ENCODE results near the gene DOLPP1.

Gene DOLPP1

DNA sequence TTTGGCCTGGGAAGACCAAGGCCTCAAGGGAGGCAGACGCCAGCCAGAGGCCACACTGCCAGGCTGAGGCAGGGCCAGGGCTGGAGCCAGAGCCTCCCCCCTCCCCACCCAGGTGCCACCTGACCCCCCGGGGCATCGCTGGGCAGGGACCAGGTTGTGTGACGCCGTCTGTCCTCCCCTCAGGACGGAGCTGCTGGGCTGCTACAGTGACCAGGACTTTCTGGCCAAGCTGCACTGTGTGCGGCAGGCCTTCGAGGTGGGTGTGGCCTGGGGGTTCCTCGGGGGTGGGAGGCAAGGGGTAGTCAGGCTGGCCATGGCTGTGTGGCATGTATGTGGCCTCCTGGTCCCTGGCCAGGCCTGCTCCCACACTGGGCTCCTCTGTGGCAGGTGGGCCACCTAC is 17.9 kb upstream of the DOLPP1 start:
- no peak for DNase-seq (ENCODE audit: low read depth in 3 of 3, low spot score in 1 of 3)

DNA sequence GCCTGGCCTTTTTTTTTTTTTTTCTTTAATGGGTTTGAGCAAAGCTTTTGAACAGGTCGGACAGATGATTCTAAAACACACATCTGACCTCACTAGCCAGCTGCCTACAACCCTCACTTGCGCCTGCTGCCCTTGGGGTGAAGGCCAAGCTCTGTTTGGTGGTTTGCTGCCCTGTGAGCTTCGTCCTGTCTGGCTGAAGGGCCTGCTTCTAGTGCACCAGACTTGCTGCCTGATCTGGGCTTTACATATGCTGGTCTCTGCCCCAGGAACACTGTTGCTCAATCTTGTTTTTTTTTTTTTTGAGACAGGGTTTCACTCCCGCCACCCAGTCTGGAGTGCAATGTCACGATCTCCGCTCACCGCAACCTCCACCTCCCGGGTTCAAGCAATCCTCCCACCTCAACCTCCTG is 16.4 kb upstream of the DOLPP1 start:
- no peak for DNase-seq (ENCODE audit: low read depth in 3 of 3, low spot score in 1 of 3)

DNA sequence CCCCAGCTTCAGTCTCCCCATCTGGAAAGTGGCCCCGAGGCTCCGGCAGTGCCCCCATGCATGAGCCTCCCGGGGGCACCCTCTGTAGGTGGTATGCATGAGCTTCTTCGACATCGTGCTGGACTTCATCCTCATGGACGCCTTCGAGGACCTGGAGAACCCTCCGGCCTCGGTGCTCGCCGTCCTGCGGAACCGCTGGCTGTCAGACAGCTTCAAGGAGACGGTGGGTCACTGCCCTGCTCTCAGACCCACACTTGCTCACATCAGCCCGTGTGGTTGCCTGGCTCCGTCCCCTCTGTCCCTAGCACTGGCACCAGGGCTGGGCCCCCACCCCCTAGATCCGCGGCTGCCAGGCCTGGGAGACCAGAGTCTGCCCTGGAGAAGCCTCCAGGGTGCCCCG is 12.8 kb upstream of the DOLPP1 start:
- no peak for DNase-seq (ENCODE audit: low read depth in 3 of 3, low spot score in 1 of 3)

DNA sequence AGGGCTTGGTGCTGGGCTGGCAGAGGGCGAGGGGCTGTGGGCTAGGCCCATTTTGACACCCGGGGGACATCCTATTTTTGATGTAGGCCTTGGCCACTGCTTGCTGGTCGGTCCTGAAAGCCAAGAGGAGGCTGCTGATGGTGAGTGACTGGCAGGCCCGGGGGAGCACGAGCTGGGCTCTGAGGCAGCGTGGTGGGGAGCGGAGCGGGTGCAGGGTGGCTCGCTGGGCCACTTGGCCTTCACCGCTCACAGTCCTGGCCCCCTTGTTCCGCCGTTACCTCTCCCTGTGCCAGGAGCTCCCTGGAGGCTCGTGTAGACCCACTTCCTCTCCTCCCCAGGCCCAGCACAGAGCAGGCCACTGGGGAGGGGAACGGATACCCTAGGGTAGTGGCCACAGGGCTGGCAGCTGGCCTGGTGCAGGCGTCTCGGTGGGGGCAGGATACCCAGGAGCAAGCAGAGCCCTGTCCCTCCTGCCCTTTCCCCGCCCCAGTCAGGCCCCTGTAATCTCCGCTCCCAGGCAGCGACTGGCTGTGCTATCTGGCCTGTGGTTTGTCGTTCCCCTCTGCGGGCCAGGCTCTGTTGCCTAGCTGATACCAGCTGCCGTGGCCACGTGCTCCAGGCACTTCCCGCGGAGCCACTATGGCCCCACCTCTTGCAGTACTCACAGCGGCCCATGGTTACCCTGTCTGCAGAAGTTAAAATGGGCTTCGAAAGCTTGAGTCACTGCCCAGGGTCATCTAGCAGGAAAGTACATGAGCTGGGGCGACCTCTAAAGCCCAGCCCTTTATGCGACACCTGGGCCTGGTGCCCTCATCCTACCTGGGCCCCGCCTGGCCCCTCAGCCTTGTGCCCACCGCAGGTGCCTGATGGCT is 11.7 kb upstream of the DOLPP1 start:
- DNase-seq (ENCODE audit: low read depth in 3 of 3, low spot score in 1 of 3): peak; percentile 18 to 22 (median 21)

DNA sequence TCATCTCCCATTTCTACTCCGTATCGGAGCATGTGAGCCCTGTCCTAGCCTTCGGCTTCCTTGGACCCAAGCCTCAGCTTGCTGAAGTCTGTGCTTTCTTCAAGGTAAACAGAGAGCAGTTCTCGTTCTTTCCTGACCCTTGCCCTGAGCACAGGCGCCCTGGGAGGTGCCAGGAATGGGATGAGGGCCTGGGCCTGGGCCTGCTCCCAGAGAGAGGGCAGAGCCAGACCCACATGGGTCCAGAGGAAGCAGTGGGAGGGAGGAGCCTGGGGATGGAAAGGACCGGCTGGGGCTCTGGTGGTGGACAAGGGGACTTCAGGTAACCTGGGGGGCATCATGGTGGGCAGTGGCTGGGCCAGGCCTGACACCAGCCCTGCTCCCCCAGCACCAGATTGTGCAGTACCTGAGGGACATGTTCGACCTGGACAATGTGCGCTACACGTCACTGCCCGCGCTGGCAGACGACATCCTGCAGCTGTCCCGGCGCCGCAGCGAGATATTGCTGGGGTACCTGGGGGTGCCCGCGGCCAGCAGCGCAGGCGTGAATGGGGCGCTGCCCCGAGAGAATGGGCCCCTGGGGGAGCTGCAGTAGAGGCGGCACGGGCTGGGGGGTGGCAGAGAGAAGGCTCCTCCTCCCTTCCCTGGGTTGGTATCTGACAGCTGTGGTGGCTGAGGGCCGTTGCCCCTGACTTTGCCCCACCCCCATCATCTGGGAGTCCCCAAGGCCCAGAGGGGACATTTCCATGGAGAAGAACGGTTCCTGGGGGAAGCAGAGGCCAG is 10.9 kb upstream of the DOLPP1 start:
- DNase-seq (ENCODE audit: low read depth in 3 of 3, low spot score in 1 of 3): no peak

DNA sequence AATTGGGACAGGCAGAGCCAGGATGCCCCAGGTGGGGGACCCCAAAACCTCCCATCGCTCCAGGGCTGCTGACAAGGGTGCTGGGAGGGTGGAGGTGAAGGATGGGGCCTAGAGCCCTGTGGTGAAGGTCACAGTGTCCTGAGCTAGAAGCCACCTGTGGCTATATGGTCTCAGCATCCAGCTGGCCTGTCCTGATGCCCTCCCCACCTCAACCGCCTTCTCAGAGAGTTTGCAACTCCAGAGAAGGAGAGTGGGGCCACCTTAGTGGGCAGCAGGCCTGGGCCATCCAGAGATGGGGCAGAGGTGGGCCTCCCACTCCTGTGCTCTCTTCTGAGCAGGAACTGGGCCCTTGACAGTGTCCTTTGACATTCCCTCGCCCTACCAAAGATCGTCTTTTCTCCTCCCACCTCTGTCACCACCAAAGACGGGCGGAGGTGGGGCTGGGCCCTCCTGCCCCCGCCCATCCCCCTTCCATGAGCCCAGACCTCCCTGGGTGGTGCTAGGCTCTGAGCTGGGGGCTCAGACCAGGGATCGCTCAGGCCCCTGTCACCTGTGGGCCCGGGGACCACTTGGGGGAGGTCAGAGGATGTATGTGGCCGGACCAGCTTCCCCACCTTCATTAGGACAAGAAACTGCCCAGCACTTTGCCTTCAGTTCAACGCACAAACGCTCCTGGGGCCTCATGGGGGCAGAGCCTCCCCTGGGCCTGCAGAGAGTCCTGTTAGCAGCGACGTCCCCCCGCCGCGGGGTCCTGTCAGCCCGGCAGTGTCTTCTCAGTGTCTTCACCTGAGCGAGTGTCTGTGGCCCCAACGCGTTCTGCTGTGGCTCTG is 10.0 kb upstream of the DOLPP1 start:
- DNase-seq (ENCODE audit: low read depth in 3 of 3, low spot score in 1 of 3): no peak

DNA sequence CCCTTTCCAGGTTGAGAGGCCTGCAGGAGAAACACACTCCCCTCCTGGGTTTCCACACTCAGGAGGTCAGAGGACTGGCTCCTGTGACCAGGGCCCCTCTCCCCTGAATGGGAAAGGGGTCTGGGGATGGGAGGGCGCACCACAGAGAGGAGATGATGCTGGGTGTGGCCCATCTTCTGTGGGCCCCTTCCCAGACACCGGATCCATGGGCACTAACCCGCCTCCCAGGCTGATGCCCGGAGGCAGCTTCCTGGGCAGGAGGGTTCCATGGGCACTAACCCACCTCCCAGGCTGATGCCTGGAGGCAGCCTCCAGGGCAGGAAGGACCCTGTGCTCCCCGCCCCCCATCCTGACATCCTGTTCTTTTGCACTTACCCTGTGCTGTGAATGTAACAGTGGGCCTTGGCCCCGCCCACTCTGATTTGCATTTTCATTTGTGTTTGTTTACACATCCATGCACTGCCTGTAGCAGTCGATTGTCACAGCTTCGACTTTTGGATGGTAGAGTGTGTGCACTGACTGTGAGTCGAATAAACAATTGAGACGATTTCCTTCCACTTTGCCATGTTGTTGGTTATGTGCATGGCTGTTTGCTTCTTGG is 9.3 kb upstream of the DOLPP1 start:
- DNase-seq (ENCODE audit: low read depth in 3 of 3, low spot score in 1 of 3): no peak

DNA sequence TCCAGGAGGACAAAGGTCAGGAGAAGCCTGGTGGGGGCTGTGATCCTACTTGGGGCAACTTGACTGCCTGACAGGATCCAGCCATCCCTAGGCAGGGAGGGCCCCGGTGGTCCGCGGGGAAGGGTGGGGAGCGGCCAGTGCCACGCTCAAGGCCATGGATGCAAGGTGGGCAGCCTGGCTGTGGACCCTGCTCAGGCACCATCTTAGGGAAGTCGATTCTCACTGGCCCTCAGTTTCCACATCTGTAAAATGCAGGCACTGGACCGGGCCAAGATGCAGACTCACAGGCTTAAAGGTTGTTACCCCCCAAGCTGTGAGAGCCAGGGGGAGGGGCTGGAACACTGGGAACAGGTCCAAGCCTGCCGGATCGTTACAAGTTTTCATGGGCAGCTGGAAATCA is 8.7 kb upstream of the DOLPP1 start:
- no peak for DNase-seq (ENCODE audit: low read depth in 3 of 3, low spot score in 1 of 3)

DNA sequence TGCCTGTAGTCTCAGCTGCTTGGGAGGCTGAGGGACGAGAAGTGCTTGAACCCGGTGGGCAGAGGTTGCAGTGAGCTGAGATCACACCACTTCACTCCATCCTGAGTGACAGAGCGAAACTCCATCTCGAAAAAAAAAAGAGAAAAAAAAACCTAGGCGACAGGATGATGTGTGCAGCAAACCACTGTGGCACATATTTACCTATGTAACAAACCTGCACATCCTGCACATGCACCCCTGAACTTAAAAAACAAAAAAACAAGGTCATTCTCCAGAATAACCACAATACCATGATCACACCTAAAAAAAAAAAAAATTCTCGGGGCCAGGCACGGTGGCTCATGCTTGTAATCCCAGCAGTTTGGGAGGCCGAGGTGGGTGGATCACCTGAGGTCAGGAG is 7.5 kb upstream of the DOLPP1 start:
- no peak for DNase-seq (ENCODE audit: low read depth in 3 of 3, low spot score in 1 of 3)

DNA sequence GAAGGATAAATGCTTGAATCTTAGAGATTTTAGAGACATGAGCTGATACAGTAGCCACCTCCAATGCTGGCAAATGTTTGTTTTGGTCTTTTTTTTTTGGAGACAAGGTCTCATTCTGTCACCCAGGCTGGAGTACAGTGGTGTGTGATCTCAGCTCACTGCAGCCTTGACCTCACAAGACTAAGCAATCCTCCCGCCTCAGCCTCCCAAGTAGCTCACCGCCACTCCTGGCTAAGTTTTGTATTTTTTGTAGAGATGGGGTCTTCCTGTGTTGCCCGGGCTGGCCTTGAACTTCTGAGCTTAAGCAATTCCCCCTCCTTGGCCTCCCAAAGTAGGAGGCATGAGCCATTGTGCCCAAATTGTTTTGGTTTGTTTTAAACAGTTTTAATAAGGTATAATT is 6.8 kb upstream of the DOLPP1 start:
- DNase-seq (ENCODE audit: low read depth in 3 of 3, low spot score in 1 of 3): no peak

DNA sequence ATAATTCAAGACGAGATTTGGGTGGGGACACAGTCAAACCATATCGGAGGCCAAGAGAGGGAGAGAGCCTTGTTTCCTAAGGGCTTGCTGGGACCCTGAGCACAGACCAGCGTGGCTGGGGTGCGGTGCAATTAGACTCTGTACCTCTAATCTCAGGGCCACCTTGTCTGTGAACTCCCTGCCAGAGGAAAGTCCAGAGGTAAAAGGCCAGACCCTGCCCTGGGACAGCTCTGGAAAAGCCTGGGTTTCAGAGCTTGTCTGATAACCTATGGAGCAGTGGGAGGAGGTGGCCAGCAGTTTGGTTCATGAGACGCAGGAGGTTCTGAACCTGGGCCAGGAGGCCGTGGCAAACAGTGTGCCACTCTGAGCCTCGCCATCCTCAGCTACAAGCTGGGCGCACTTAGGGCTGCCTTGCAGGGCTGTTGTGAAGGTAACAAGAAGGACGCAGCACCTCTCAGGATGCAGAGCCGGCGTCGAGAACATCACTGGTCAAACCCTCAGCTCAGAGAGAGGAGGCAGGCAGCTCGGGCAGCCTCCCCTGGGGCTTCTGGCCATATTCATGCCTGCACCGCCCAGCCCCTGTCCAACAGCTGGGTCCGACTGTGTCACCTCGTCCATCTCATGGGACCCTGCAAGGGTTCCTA is 4.8 kb upstream of the DOLPP1 start:
- DNase-seq (ENCODE audit: low read depth in 3 of 3, low spot score in 1 of 3): no peak

DNA sequence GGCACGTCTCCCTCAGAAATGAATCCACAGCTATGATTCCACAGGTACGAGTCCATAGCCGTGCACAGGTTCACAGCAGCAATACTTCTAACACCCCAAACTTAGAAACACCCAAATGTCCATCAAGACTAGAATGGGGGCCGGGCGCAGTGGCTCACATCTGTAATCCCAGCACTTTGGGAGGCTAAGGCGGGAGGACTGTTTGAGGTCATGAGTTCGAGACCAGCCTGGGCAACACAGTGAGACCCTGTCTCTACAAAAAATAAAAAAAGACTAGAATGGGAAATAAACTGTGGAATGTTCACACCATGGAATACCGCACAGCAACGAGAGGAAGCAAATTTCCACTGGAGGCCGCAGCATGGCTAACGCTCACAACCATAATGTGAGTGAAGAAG is 4.3 kb upstream of the DOLPP1 start:
- DNase-seq (ENCODE audit: low read depth in 3 of 3, low spot score in 1 of 3): no peak

DNA sequence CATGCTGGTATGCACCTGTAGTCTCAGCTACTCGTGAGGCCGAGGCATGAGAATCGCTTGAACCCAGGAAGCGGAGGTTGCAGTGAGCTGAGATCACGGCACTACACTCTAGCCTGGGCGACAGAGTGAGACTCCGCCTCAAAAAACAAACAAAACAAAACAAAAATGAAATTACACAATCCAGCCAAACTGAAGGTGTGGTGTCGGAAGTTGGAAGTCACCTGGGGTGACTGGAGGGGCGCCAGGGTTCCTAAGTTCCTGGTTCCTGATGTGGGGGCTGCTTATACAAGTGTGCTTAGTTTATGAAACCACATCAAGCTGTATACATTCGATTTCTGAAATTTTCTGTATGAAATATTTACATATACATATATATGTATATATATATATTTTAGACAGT is 3.7 kb upstream of the DOLPP1 start:
- DNase-seq (ENCODE audit: low read depth in 3 of 3, low spot score in 1 of 3): no peak

DNA sequence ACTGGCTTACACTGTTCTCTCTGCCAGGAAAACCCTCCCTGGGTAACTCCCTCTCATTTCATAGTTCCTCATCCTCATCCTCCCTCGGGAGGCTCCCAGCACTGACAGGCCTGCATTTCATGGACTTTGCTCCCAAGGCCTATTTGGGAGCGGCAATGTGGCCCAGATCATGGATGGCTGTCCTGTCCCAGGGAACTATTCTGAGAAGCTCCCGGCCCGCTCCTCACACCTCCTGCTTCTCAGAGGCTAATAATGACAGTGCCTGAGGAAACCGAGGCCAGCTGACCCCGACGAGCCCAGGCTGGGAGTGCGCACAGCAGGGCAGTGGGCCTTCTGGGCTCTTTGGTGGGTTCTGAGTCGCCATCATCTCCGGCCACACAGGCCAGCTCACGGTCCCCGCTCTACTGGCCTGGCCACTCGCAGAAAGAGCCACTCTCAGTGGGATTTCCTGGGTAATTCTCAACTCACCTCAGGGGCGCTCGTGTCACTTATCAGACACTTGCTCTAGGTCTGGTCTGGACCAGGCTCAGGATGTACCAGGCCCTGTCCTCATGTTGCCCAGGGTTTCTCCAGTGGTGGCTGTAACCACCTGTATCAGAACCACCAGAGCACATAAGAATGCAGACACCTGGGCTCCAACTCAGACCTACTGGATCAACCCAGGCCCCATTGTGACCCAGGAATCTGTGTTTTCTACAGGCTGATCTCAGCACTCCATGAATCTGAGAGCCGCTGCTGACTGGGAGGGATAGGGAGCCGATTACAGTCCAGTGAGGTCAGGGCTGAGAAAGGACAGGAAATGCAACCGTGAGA is 2.0 kb upstream of the DOLPP1 start:
- DNase-seq (ENCODE audit: low read depth in 3 of 3, low spot score in 1 of 3): no peak

DNA sequence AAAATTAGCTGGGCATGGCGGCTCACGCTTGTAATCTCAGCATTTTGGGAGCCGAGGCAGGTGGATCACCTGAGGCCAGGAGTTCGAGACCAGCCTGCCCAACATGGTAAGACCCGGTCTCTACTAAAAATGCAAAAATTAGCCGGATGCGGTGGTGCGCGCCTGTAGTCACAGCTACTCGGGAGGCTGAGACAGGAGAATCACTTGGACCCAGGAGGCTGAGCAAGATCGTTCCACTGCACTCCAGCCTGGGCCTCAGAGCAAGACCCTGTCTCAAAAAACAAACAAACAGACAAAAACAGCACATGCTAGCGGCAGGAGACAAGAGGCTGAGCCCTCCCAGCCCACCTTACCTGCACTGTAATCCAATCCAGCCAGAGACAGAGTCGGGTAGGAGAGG is 1.1 kb upstream of the DOLPP1 start:
- no peak for DNase-seq (ENCODE audit: low read depth in 3 of 3, low spot score in 1 of 3)

DNA sequence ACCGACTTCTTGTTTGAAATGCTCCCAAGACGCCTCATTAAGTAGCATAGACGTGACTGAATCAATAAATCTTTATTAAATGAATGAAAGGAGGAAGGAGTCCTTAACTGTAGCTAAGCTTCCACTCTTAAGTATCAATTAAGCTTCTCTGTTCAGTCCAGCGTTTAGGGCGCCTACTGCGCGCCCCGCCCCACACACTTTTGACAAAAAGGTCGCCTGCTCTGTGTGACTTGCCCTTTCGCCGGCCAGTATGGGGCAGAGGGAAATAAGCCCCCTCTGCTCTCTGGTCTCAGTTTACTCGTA is 662 bp upstream of the DOLPP1 start:
- no peak for DNase-seq (ENCODE audit: low read depth in 3 of 3, low spot score in 1 of 3)

DNA sequence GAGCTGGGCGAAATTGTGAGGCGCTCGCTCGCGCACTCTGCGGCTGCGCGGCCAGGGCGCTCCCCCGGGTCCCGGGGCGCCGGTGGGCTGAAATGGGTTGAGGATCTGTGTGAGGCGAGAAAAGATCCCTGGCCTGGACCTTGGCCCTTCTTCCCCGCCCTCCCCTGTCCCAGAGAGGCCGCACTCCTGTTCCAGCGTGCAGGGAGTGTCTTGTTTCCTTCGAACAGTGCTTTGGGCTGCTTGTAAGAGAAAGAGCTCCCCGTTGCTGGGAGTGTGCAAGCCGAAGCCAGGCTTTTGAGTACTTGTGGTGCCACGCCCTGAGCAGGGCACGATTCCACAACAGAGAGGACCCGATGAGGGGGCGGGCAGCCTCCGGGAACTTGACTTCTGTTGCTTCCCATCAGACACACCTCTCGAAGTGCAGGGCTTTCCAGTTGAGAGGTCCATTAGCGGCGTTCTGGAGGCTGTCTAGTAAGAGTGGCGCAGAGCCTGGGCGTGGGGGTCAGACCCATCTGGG is 535 bp downstream of the DOLPP1 start:
- no peak for DNase-seq (ENCODE audit: low read depth in 3 of 3, low spot score in 1 of 3)

DNA sequence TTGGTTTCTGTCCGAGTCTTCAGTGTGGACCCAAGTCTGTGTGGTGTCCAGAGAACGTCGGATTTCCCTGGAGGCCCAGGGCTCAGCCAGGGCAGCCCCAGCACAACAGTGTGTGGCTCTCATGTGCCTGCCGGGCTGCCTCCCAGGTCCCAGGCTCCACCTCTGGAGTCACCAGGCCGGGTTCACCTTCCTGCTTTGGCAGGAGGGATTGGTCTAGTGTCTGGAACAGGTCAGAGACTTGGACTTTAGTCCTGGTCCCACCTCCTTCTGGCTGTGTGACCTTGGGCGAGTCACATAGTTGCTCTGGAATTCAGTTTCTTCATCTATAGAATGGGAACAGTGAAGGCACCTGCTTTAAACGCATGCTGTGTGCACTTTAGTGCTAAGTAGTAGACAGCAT is 3.2 kb downstream of the DOLPP1 start:
- DNase-seq (ENCODE audit: low read depth in 3 of 3, low spot score in 1 of 3): no peak

DNA sequence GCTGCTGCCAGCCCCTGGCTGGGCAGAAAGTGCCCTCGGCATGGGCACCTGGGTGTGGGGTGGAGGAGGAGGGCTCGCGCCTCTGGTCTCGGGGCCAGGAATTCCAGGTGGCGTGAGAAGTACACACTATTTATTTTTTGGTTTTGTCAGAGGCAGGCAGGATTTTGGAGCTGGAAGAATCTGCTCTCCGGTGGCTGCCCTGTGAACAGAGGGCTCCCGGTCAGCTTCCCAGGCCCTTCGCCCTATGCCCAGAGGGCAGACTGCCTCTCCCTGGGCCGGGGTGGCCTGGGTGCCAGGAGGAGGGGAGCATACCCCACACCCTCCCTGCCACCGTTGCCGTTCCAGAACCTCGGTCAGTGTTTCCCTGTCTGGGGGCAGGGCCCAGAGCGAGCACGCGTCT is 8.3 kb downstream of the DOLPP1 start:
- no peak for DNase-seq (ENCODE audit: low read depth in 3 of 3, low spot score in 1 of 3)

Data from stimulated activated CD4-positive, alpha-beta T cell treated with anti-CD3 and anti-CD28 coated beads, TNF-alpha, amount 100 ng/mL, for 1 hour (primary cell).